Colonic mucosa (tissue), 4 donors: ENCODE measurements around the gene C14orf132. TPM values are rescaled to one million over a fixed set of nuclear protein-coding genes. Genes with fewer than 3 reads are reported as not detected.

Source experiments
- DNase-seq: peaks from one replicate; pipeline ENCODE4 v3.0.0-alpha.2; 2020
- H3K27ac ChIP-seq: fragments of 200-600 bp; one replicate; pipeline ENCODE4 v1.8.0; 2021
- H3K27me3 ChIP-seq: fragments of 200-600 bp; one replicate; pipeline ENCODE4 v1.8.0; 2021
- H3K36me3 ChIP-seq: fragments of 200-600 bp; one replicate; pipeline ENCODE4 v1.8.0; 2021
- H3K4me1 ChIP-seq: fragments of 200-600 bp; one replicate; pipeline ENCODE4 v1.8.0; 2021; ENCODE audit warnings: mild to moderate bottlenecking
- H3K4me3 ChIP-seq: fragments of 200-600 bp; one replicate; pipeline ENCODE4 v1.8.0; 2021
- H3K9ac ChIP-seq, 2 donors: one replicate each; pipeline ENCODE4 v1.7.0; 2013; ENCODE audit warnings: control low read depth in 2 of 2, low read depth in 2 of 2, low read length in 2 of 2
- H3K9me3 ChIP-seq: fragments of 200-600 bp; one replicate; pipeline ENCODE4 v1.8.0; 2021
- intact Hi-C: fragments of 100-400 bp; cut with DNase I; formaldehyde crosslinking; loops from one replicate; pipeline ENCODE4 v1.14.1; 2022
- total RNA-seq, 2 donors: library from RNA; stranded (reverse); fragmentation: NEBNext Ultra II Directional in 1 of 2; extraction: Animal tissue kit (Norgen Biotek cat#: 25700) in 1 of 2; gene quantifications; one replicate each; pipeline ENCODE4 v1.2.1, GENCODE V29; 2021
- TF ChIP-seq, protein P1 (sequence below): fragments of 200-600 bp; IDR thresholded peaks from one replicate; pipeline ENCODE4 v1.8.0; 2022; ENCODE audit warnings: antibody characterized with exemption, mild to moderate bottlenecking
- donor health status: healthy.
- donor health status: DM: no; HTN: no; CAD: no.
- donor health status: DM: no; HTN: no; CAD: no.

The C14orf132 gene
- total RNA-seq, 2 donors from 2014 or later: 2.2 to 3.6 TPM

DNA sequence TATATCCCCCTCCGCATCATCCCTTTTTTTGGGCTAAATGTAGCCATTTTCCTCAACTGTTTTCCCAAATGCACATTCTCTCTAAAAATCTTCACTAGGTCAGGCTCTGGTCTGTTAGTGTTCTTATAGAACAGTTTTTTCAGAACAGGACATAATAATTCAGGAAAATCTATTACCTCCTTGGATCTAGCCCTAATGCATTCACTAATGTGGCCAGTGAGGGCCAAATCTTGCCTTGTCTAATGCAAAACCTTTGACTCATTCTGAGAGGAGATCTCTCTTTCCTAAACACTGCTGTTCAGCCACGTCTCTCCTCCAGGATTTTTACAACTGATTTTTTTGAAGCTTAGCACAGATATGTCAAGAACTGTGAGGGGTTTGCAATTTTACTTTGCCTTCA lies 15.5 kb downstream of the C14orf132 start:
- no peak for DNase-seq
- Histone ChIP-seq H3K9me3 (no peaks in the 10 kb centered on the region), H3K36me3 (no peaks in the 10 kb centered on the region), H3K9ac (no peak overlapping the region), H3K27me3 (no peaks in the 10 kb centered on the region), H3K4me1 (no peaks in the 10 kb centered on the region), H3K4me3 (no peak overlapping the region), H3K27ac (no peak overlapping the region)
- TF ChIP-seq, protein P1, sequence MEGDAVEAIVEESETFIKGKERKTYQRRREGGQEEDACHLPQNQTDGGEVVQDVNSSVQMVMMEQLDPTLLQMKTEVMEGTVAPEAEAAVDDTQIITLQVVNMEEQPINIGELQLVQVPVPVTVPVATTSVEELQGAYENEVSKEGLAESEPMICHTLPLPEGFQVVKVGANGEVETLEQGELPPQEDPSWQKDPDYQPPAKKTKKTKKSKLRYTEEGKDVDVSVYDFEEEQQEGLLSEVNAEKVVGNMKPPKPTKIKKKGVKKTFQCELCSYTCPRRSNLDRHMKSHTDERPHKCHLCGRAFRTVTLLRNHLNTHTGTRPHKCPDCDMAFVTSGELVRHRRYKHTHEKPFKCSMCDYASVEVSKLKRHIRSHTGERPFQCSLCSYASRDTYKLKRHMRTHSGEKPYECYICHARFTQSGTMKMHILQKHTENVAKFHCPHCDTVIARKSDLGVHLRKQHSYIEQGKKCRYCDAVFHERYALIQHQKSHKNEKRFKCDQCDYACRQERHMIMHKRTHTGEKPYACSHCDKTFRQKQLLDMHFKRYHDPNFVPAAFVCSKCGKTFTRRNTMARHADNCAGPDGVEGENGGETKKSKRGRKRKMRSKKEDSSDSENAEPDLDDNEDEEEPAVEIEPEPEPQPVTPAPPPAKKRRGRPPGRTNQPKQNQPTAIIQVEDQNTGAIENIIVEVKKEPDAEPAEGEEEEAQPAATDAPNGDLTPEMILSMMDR: no peak
- intact Hi-C loops: no loop called here

DNA sequence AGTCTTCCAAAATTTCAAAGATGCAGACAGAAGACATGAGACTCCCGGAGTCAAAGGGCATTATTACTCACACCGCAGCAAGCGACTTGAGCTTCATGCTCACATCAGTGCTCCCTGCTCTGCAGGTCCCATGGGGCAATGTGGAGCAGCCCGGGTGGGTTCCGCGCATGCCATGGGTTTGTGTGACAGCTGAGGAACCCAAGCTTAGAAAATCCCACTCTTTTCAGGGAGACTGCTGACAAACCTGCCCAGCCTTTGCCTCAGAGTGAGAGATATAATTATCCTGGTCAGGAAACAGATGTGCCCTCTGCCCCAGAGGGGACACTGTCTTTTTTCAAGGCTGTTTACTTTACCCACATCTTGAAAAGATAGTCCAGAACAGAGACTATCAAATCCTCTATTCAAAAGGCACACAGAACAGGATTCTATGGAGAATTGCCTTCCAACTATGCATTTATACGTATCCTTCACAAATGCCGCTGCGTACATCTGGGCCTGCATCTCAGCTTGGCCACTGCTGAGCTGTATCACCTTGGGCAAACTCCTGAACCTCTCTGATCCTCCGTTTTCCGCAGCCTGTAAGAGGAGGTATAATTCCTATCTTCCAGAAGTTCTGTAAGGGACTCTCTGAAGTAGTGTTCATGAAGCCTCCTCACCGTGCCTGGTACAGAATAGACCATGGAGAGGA lies 16.0 kb downstream of the C14orf132 start:
- H3K9me3 ChIP-seq: no peaks in the 10 kb centered on the region
- peak overlapping the region in 1 of 2 donors; percentile 2 for H3K9ac ChIP-seq
- intact Hi-C loops: no loop called here
- TF ChIP-seq, protein P1: no peak
- H3K4me3 ChIP-seq: no peak overlapping the region
- no peaks in the 10 kb centered on the region for H3K4me1 ChIP-seq
- H3K27me3 ChIP-seq: no peaks in the 10 kb centered on the region
- H3K36me3 ChIP-seq: no peaks in the 10 kb centered on the region
- DNase-seq: no peak
- no peak overlapping the region for H3K27ac ChIP-seq

DNA sequence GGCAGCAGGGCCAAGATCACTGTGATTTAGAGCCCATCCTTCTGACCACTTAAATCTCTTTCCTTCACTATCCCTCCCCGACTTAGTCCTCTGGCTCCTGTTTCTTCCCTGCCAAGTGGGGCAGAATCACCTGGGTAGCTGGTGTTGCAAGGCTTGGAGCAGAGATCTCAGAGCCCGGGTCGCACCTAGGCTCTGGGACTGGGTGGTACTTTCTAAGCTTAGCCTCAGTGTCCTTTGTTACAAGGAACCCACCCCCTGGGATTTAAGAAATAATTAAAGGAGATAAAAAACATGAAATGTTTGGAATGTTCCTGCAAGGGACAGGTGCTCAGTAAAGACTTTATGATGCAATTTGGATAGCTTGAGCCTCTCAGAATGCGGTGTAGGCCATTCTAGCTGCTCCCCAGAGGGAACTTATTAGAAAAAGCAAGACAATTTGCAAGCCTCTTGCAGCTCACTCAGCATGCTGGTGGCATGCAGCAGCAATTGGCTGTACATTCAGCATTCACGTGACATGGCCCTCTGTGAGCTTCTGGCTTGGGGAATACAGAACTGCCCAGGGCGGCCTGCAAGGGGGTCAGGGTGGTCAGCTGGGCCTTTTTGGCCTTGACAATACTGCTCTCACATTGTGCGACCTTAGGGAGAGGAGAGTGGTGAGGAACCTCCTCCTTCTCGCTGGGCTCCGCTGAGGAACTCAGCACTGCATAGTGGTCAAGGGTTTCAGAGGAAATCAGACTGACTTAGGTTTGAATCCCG lies 16.8 kb downstream of the C14orf132 start:
- Histone ChIP-seq H3K9me3 (no peaks in the 10 kb centered on the region), H3K27me3 (no peaks in the 10 kb centered on the region), H3K4me1 (no peaks in the 10 kb centered on the region), H3K36me3 (no peaks in the 10 kb centered on the region), H3K4me3 (no peak overlapping the region), H3K27ac (no peak overlapping the region), H3K9ac (no peak overlapping the region)
- intact Hi-C loops: no loop called here
- DNase-seq: no peak
- TF ChIP-seq, protein P1: no peak

DNA sequence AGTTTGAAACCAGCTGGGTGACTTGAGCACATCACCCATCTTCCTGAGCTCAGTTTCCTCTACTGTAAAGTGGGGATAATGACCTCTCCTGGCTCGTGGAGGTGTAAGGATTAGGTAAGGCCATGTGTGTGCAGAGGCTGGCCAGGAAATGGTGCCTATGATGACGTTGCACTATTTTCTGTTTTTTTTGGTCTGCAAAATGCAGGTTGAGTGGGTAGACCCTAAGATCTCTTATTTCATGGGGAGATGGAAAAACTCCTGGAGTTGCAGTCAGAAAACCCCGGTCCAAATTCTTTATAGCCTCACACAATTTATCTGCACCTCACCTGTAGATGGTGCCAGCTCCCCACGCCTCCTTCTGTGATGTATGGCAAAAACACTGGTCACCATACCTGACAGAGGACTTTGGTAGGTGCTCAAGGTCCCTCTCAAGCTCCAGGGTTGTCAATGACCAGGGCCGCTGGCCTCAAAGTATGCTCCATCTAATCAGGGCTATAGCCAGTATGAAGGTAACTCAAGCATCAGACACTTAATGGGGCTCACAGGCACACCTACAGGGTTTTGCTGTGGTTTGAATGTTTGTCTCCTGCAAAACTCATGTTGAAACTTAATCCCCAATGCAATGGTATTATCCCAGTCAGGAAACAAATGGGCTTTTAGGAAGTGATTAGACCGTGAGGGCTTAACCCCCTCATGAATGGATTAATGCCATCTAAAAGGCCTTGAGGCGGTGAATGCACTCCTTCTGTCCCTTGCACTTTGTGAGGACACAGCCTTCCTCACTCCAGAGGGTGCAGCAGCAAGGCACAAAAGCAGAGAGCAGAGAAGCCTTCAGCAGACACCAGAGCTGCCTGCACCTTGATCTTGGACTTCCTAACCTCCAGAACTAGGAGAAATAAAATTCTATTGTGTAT lies 17.6 kb downstream of the C14orf132 start:
- intact Hi-C loops: no loop called here
- no peak for DNase-seq
- no peak overlapping the region for H3K9ac ChIP-seq
- no peak overlapping the region for H3K27ac ChIP-seq
- no peaks in the 10 kb centered on the region for H3K36me3 ChIP-seq
- TF ChIP-seq, protein P1: no peak
- H3K4me3 ChIP-seq: no peak overlapping the region
- H3K4me1 ChIP-seq: no peaks in the 10 kb centered on the region
- no peaks in the 10 kb centered on the region for H3K9me3 ChIP-seq
- H3K27me3 ChIP-seq: no peaks in the 10 kb centered on the region

DNA sequence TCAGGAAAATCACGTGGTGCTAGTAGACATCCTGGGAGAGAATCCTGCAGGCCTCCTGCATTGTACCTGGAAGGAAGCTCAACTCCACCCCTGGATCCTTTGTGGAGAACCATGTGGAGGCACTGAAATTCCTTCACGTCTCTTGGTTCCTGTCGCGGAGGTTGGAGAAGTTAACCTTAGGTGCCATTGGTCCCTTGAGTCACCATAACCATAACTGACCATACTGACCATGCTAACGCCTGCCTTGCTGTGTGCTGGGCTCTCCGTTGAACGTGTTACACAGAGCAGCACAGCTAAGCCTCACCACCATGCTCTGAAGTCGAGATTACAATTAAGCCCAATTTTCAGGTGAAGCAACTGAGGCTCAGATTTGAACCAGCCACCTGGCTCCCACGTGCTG lies 18.6 kb downstream of the C14orf132 start:
- H3K9ac ChIP-seq: no peak overlapping the region
- intact Hi-C loops: no loop called here
- no peaks in the 10 kb centered on the region for H3K27me3 ChIP-seq
- TF ChIP-seq, protein P1: no peak
- no peaks in the 10 kb centered on the region for H3K4me1 ChIP-seq
- no peaks in the 10 kb centered on the region for H3K36me3 ChIP-seq
- H3K4me3 ChIP-seq: no peak overlapping the region
- DNase-seq: no peak
- no peak overlapping the region for H3K27ac ChIP-seq
- no peaks in the 10 kb centered on the region for H3K9me3 ChIP-seq
